GM12873 (cell line): ENCODE data around the gene CDC16.

Experiments used
- TF ChIP-seq, protein P1 (sequence below): IDR thresholded peaks from 2 replicates; pipeline ENCODE4 v1.5.1; 2012; ENCODE audit warnings: low read depth, mild to moderate bottlenecking, moderate library complexity, low read length, control low read depth; ENCODE audit not compliant: insufficient read depth; ENCODE audit errors: missing control alignments

The CDC16 gene

DNA sequence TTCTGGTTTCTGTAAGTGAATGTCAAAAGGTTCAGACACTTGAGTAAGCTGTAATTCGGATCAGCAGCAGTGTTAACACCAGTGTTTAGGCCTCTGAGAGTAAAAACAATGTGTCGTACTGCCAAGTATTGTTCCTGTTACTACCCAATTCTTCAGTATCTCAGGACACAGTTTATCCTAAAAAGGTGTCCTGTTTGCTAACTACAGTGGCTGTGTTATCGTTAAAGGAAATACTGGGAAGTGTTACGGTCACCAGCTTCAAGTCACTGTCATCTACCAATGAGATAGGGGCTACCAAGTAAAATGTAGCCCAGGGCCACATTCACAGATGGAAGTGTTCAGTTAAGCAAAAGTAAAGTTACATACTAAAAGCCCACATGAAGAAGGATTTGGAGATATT lies 44.4 kb downstream of the CDC16 start:
- TF ChIP-seq, protein P1, sequence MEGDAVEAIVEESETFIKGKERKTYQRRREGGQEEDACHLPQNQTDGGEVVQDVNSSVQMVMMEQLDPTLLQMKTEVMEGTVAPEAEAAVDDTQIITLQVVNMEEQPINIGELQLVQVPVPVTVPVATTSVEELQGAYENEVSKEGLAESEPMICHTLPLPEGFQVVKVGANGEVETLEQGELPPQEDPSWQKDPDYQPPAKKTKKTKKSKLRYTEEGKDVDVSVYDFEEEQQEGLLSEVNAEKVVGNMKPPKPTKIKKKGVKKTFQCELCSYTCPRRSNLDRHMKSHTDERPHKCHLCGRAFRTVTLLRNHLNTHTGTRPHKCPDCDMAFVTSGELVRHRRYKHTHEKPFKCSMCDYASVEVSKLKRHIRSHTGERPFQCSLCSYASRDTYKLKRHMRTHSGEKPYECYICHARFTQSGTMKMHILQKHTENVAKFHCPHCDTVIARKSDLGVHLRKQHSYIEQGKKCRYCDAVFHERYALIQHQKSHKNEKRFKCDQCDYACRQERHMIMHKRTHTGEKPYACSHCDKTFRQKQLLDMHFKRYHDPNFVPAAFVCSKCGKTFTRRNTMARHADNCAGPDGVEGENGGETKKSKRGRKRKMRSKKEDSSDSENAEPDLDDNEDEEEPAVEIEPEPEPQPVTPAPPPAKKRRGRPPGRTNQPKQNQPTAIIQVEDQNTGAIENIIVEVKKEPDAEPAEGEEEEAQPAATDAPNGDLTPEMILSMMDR, result no peak

DNA sequence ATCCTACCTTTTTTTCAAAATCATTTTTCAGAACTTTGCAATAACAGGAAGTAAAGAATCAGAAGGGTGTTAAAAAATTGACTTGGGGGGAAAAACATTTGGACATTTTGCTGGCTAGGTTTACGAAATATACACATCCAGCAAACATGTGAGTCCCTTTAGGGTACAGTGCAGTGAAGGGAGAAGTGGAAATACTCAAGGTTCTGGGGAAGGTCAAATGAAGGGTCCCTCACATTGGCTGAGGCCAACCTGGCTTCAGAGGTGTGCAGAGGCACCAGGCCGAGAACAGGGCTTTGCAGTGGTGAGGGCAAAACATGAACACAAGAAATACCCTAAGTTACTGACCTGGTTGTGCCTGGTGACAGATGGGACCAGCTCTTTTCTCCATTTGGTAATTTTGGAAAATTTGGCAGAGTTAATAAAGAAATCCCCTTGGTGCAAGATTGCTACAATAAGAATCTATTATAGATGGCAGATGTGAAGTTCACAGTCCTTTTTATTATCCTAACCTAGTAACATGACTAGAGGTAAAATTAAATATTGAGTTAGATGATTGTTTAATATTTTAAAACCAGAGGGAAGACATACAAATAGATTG lies 45.2 kb downstream of the CDC16 start:
- TF ChIP-seq, protein P1, result no peak

DNA sequence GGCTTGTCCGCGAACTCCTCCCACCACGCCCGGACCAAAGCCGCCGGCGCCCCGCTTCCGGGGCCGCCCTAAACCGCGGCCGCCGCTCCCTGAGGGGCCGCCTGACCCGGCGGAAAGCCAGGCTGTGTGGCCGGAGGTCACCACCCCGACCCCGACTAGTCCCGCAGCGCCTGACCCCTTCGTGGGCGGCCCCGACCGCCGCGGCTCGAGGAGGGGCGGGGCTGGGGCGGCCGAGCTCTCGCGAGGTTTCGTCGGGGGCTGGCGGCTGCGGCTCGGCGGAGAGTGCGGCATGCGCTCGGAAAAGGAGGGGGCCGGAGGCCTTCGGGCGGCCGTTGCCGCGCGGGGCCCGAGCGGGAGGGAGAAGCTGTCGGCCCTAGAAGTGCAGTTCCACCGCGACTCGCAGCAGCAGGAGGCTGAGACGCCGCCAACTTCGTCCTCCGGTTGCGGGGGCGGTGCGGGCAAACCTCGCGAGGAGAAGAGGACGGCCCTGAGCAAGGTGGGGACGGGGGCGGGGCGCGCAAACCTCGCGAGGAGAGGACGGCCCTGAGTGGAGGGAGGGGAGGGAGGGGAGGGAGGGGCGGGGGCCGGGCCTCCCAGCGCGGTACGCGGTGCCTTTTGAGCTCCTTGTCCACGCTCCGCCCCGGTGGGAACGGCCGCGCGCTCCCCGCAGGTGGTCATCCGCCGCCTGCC lies 46.8 kb downstream of the CDC16 start, which contains the start of gene UPF3A:
Gene UPF3A (plus strand): TSS at position 251 of the 690 bp plus-strand sequence. CDS start 39 bp downstream, at position 290.
- TF ChIP-seq, protein P1, result no peak

DNA sequence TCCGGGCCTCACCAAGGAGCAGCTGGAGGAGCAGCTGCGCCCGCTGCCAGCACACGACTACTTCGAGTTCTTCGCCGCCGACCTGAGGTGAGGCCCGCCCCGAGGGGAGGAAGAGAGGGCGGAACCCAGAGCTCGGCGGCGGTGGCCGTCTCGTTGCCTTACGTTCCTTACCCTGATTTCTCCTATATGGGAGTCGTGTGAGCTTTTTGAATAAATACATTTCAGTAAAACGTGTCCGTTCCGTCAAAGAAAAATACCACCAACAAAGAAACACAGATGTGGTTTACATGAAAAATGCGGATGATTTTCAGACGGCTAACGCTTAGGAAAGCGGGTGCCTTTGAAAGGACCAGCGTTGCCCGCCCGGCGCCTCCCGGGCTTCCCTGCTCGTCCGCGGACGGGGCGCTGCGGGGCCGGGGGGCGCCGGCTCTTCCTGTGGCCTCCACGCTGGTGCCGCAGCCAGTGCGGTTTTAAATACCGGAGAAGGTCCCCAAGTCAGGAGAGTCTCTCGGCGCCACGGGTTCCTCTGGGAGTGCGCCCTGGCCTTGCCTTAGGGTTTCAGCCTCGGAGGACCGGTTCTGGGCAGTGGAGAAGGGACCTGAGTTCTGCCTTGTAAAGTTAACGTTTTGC lies 47.5 kb downstream of the CDC16 start:
- TF ChIP-seq, protein P1, result no peak

DNA sequence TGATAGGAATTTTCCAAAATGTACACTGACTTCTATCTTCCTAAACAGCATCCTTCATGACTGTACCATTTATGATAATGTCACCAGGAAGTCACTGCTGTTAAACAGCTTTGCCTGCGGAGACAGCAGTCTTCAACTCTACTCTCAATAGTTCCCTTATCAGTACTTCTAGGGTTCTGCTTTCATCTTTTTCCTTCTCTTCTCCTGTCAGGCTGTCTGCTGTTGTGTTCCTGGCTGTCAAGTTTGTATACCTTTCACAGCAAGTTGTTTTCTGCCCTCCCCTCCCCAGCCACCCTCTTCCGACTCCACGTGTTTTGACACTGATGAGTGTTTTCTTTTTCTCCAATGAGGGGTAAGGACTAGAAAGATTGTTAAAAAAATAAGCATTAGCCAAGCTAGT lies 48.9 kb downstream of the CDC16 start:
- TF ChIP-seq, protein P1, result no peak

DNA sequence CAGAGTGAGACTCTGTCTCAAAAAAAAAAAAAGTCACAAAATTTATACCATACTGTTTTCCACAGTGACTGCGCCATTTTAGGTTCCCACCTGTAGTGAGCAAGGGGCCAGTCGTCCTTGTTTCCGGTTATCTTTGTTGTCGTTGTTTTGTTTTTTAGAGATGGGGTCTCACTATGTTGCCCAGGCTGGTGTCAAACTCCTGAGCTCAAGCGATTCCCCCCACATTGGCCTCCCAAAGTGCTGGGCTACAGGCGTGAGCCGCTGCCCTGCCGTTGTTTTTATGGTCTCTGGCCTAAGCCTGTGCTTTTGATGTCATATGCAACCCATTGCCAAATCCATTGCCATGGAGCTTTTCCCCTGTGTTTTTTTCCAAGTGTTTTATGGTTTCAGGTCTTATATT lies 50.0 kb downstream of the CDC16 start:
- TF ChIP-seq, protein P1, result no peak

DNA sequence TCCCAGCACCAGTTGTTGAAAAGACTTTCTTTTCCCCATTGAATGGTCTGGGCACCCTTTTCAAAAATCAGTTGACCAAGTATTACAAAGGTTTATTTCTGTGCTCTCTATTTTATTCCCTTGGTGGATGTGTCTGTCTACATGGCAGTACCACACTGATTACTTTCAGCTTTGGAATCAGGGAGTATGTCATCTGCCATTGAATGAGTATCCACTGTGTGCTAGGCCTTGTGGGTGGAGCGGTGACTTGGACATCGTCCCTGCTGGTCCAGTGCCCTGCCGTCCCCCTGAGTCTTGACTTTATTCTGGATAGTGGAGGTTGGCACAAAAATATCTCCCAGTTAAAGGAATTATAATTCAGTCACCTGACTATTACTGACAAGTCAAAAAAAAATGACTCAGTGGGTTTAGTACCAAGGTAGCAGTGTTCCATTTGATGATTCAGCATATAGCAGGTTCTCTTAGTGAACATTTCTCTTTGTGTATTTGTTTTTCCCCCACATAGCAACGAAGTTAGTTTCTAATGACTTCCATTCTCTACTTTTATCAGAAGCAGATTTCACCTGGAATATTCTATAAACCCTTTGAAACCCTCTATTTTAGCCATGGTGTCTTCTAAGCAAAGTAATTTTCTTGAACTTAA lies 50.6 kb downstream of the CDC16 start:
- TF ChIP-seq, protein P1, result no peak
